Mesenchymal stem cell (in vitro differentiated cells and primary cell): ENCODE data around the gene FXYD7.

ENCODE experiments used
- DNase-seq: peaks from one replicate; pipeline ENCODE4 v3.0.0-alpha.2; 2013
- H2AFZ ChIP-seq: one replicate; pipeline ENCODE4 v1.6.1; 2013; ENCODE audit warnings: low read depth, mild to moderate bottlenecking, control low read depth, inconsistent platforms, low read length, moderate library complexity
- H2AK5ac ChIP-seq: 2 replicates; pipeline ENCODE4 v1.6.1; 2013; ENCODE audit warnings: low read length, moderate library complexity, mild to moderate bottlenecking, inconsistent platforms; ENCODE audit not compliant: severe bottlenecking
- H2BK120ac ChIP-seq: one replicate; pipeline ENCODE4 v1.6.1; 2013; ENCODE audit warnings: low read depth, mild to moderate bottlenecking, inconsistent platforms, low read length, moderate library complexity
- H2BK12ac ChIP-seq, 2 experiments: one replicate each; pipeline ENCODE4 v1.6.1; 2013; ENCODE audit warnings: inconsistent platforms in 2 of 2, low read length in 2 of 2, mild to moderate bottlenecking in 2 of 2, moderate library complexity in 2 of 2, control low read depth in 1 of 2
- H2BK15ac ChIP-seq: one replicate; pipeline ENCODE4 v1.6.1; 2013; ENCODE audit warnings: mild to moderate bottlenecking, low read depth, inconsistent platforms; ENCODE audit not compliant: poor library complexity, severe bottlenecking
- H2BK5ac ChIP-seq: 2 replicates; pipeline ENCODE4 v1.6.1; 2013; ENCODE audit warnings: low read depth, mild to moderate bottlenecking, low read length, control low read depth, inconsistent platforms; ENCODE audit not compliant: poor library complexity, severe bottlenecking
- H3K14ac ChIP-seq, 2 experiments: one replicate each; pipeline ENCODE4 v1.6.1; 2013; ENCODE audit warnings: inconsistent platforms in 2 of 2, low read length in 2 of 2, control low read depth in 1 of 2, mild to moderate bottlenecking in 1 of 2, moderate library complexity in 1 of 2
- H3K18ac ChIP-seq, 2 experiments: one replicate each; pipeline ENCODE4 v1.6.1; 2013; ENCODE audit warnings: inconsistent platforms in 2 of 2, low read length in 2 of 2, control low read depth in 1 of 2, low read depth in 1 of 2, mild to moderate bottlenecking in 1 of 2
- H3K23ac ChIP-seq, 2 experiments: one replicate each; pipeline ENCODE4 v1.6.1; 2013; ENCODE audit warnings: inconsistent platforms in 2 of 2, low read length in 2 of 2, mild to moderate bottlenecking in 2 of 2, moderate library complexity in 2 of 2, control low read depth in 1 of 2
- H3K27ac ChIP-seq: 2 replicates; pipeline ENCODE4 v1.5.1; 2013; ENCODE audit warnings: mild to moderate bottlenecking, moderate library complexity, low read length, control low read depth, inconsistent platforms; ENCODE audit not compliant: poor library complexity, severe bottlenecking
- H3K27me3 ChIP-seq, 2 experiments: 2 replicates each; pipeline versions ENCODE4 v1.6.1 to v1.7.0; 2013; ENCODE audit warnings: low read length in 2 of 2, mild to moderate bottlenecking in 2 of 2, moderate library complexity in 2 of 2, control low read depth in 1 of 2, inconsistent platforms in 1 of 2; ENCODE audit not compliant: control insufficient read depth in 1 of 2, insufficient read depth in 1 of 2
- H3K36me3 ChIP-seq, 2 experiments: 2 replicates each; pipeline versions ENCODE4 v1.6.1 to v1.7.0; 2013; ENCODE audit warnings: low read length in 2 of 2, control low read depth in 1 of 2, inconsistent platforms in 1 of 2, low read depth in 1 of 2, mild to moderate bottlenecking in 1 of 2; ENCODE audit not compliant: insufficient read depth in 2 of 2, control insufficient read depth in 1 of 2
- H3K4ac ChIP-seq, 2 experiments: one replicate each; pipeline ENCODE4 v1.6.1; 2013; ENCODE audit warnings: inconsistent platforms in 2 of 2, low read length in 2 of 2, mild to moderate bottlenecking in 2 of 2, moderate library complexity in 2 of 2, control low read depth in 1 of 2, low read depth in 1 of 2
- H3K4me1 ChIP-seq: 2 replicates; pipeline ENCODE4 v1.6.1; 2013; ENCODE audit warnings: low read depth, low read length, control low read depth; ENCODE audit not compliant: control insufficient read depth, insufficient read depth
- H3K4me2 ChIP-seq: 2 replicates; pipeline ENCODE4 v1.6.1; 2013; ENCODE audit warnings: low read length, mild to moderate bottlenecking, inconsistent platforms; ENCODE audit not compliant: poor library complexity, severe bottlenecking
- H3K4me3 ChIP-seq, 2 experiments: 2 replicates each; pipeline versions ENCODE4 v1.5.1 to v1.7.0; 2013; ENCODE audit warnings: low read length in 2 of 2, mild to moderate bottlenecking in 2 of 2, control low read depth in 1 of 2, low read depth in 1 of 2; ENCODE audit not compliant: insufficient read depth in 1 of 2
- H3K79me1 ChIP-seq: replicated peaks from 2 replicates; pipeline ENCODE4 v1.6.1; 2013; ENCODE audit warnings: mild to moderate bottlenecking, control low read depth, low read length, inconsistent platforms; ENCODE audit not compliant: poor library complexity, severe bottlenecking
- H3K9ac ChIP-seq: 2 replicates; pipeline ENCODE4 v1.7.0; 2013; ENCODE audit warnings: mild to moderate bottlenecking, low read length, moderate library complexity
- H3K9me3 ChIP-seq: 2 replicates; pipeline ENCODE4 v1.7.0; 2013; ENCODE audit warnings: mild to moderate bottlenecking, low read length; ENCODE audit not compliant: control insufficient read depth
- H4K8ac ChIP-seq: one replicate; pipeline ENCODE4 v1.6.1; 2013; ENCODE audit warnings: inconsistent platforms, mild to moderate bottlenecking, low read length, moderate library complexity
- H4K91ac ChIP-seq: one replicate; pipeline ENCODE4 v1.6.1; 2013; ENCODE audit warnings: mild to moderate bottlenecking, low read length, inconsistent platforms
- WGBS: methylation state at CpG from one replicate; pipeline ENCODE4 v1.1.7; 2013; ENCODE audit warnings: mixed read lengths; 5-methylcytosine and 5-hydroxymethylcytosine counted together

Gene FXYD7

DNA sequence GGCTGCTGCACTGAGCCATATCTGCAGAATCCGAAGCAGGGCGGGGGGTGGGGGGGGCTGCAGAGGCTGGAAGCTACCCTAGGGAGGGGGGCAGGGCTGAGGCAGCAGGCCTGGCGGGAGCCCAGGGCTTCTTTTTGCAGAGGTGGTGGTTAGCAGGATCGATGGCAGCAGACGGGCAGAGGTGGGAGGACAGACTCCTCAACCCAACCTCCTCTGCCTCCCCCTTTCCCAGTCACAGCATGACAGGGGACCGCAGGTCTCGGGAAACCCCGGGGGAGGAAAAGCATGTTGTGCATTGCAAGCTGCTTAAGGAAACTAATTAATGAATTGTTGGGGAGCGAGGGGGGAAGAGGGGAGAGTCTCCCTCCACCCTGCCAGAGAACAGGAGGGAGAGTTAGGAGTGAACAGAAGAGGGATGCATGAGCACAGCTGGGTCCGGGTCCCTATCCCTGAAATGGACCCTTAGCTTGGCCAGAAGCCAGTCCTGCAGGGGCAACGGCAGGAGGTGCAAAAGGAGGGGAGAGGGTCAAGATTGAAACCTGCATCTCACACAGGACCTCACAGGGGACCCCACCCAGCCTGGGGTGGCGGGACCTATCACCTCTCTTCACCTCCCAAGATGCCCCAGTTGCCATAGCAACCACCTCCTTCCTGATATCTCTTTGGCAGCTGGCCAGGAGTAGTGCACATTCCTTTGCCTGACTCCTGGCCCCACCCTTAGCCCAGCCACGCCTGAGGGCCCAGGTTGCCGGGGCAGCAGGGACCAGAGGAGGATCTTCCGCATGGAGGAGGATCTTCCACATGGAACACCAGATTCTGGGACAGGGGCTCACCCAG lies 1.8 kb downstream of the FXYD7 start:
- H3K4me3 ChIP-seq, result no peak overlapping the region
- no peak overlapping the region for H2BK5ac ChIP-seq
- DNase-seq, result no peak
- no peak overlapping the region for H3K4ac ChIP-seq
- H3K9ac ChIP-seq, result no peak overlapping the region
- H3K9me3 ChIP-seq, result no peaks in the 10 kb centered on the region
- no peak overlapping the region for H2BK120ac ChIP-seq
- H3K23ac ChIP-seq, result no peak overlapping the region
- H3K4me1 ChIP-seq, result peaks cover 34% of the 10 kb centered on the region
- no peak overlapping the region for H2BK12ac ChIP-seq
- H3K79me1 ChIP-seq, result no peaks in the 10 kb centered on the region
- H2AFZ ChIP-seq, result no peak overlapping the region
- H2BK15ac ChIP-seq, result no peak overlapping the region
- 20% methylated on average over 10 of the region's 15 CpGs for WGBS
- H3K36me3 ChIP-seq, result no peaks in the 10 kb centered on the region
- H2AK5ac ChIP-seq, result no peak overlapping the region
- H3K27ac ChIP-seq, result no peak overlapping the region
- H3K27me3 ChIP-seq, result peaks cover 4 to 42% of the 10 kb centered on the region in 2 experiments
- H4K8ac ChIP-seq, result no peak overlapping the region
- no peak overlapping the region for H3K14ac ChIP-seq
- no peak overlapping the region for H4K91ac ChIP-seq
- no peak overlapping the region for H3K4me2 ChIP-seq
- H3K18ac ChIP-seq, result no peak overlapping the region

DNA sequence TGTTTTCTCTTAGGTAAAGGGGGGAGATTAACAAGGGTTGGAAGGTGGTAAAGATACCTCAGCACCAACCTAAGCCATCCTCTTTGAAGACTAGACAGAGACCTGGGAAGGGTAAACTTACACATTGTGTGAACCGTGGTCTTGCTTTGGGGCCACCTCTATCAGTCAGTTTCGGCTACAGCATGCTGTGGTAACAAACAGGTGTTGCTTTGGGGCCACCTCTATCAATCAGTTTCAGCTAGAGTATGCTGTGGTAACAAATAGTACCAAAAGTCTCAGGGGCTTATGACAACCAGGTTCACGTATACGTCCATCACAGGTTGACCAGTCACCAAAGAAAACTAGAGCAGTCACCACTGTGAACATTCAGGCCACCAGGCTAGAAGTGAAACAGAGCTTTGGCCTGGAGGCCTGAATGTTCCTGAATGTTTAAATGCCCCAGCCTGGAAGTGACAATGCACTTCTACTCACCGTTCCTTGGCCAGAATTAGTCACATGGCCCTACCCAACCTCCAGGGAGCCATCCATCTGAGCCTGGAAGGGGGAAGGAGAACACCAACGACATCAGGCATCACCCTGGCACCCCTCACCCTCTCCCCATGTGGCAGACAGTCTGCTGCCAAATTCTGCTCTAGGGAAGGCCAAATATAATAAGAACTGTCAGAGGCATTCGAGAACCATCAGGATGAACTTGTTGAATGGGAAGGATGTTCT lies 3.8 kb downstream of the FXYD7 start:
- no peaks in the 10 kb centered on the region for H3K79me1 ChIP-seq
- H4K91ac ChIP-seq, result no peak overlapping the region
- peaks cover 26% of the 10 kb centered on the region for H3K4me1 ChIP-seq
- 82% methylated on average over 5 of the region's 7 CpGs for WGBS
- H2BK12ac ChIP-seq, result no peak overlapping the region
- no peaks in the 10 kb centered on the region for H3K9me3 ChIP-seq
- no peak for DNase-seq
- H3K4me3 ChIP-seq, result no peak overlapping the region
- H3K27me3 ChIP-seq, result peaks cover 4 to 34% of the 10 kb centered on the region in 2 experiments
- H3K9ac ChIP-seq, result no peak overlapping the region
- no peak overlapping the region for H2BK5ac ChIP-seq
- H3K23ac ChIP-seq, result no peak overlapping the region
- H3K18ac ChIP-seq, result no peak overlapping the region
- H2BK120ac ChIP-seq, result no peak overlapping the region
- no peak overlapping the region for H2AK5ac ChIP-seq
- H3K4me2 ChIP-seq, result no peak overlapping the region
- H4K8ac ChIP-seq, result no peak overlapping the region
- H2BK15ac ChIP-seq, result no peak overlapping the region
- H3K27ac ChIP-seq, result no peak overlapping the region
- no peaks in the 10 kb centered on the region for H3K36me3 ChIP-seq
- no peak overlapping the region for H2AFZ ChIP-seq
- no peak overlapping the region for H3K4ac ChIP-seq
- H3K14ac ChIP-seq, result no peak overlapping the region

DNA sequence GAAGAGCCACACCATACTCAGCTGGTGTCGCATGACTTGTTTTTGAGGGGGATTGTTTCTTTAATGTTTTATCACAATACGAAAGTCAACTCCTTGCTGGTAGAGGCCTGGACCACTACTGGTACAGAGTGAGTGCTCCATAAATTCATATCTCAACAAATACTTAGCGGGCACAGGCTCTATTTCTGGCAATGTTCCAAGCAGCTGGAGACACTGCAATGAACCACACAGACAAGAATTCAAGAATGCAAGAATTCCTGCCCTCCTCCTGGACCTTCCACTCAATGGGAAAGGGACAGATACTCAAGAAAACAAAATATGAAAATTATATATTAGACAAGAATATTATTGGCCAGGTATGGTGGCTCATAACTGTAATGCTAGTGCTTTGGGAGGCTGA lies 6.4 kb downstream of the FXYD7 start:
- no peak overlapping the region for H3K4ac ChIP-seq
- peak overlapping the region; percentile 38 for H2AK5ac ChIP-seq
- no peaks in the 10 kb centered on the region for H3K79me1 ChIP-seq
- H3K36me3 ChIP-seq, result no peaks in the 10 kb centered on the region
- H3K9me3 ChIP-seq, result no peaks in the 10 kb centered on the region
- H3K4me1 ChIP-seq, result peaks cover 26% of the 10 kb centered on the region
- no peak overlapping the region for H2AFZ ChIP-seq
- DNase-seq, result no peak
- H3K14ac ChIP-seq, result no peak overlapping the region
- H4K91ac ChIP-seq, result no peak overlapping the region
- no peak overlapping the region for H2BK15ac ChIP-seq
- no peak overlapping the region for H3K9ac ChIP-seq
- H4K8ac ChIP-seq, result no peak overlapping the region
- H2BK12ac ChIP-seq, result no peak overlapping the region
- no peak overlapping the region for H3K23ac ChIP-seq
- H3K27me3 ChIP-seq, result peaks cover 0 to 11% of the 10 kb centered on the region in 2 experiments
- no peak overlapping the region for H3K4me3 ChIP-seq
- H2BK120ac ChIP-seq, result no peak overlapping the region
- H2BK5ac ChIP-seq, result no peak overlapping the region
- WGBS, result 88% methylated on average over 2 of the region's 3 CpGs
- H3K18ac ChIP-seq, result no peak overlapping the region
- no peak overlapping the region for H3K4me2 ChIP-seq
- H3K27ac ChIP-seq, result no peak overlapping the region

DNA sequence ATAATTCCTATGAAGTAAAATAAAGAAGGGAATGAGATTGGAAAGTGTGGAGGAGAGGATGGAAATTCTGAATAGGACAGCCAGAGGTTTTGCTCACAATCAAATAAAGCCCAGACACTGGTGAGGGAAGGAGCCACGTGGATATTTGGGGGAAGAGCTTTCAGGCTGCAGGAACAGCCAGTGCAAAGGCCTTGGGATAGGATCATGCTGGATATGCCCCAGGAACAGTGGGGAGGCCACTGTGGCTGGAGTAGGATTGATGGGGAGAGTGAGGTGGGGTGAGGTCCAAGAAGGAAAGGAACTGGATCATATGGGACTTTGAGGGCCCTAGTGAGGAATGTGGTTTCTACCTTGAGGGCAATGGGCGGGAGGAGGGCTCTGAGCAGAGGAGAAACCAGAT lies 7.4 kb downstream of the FXYD7 start:
- peaks cover 0 to under 1% of the 10 kb centered on the region in 2 experiments for H3K27me3 ChIP-seq
- no peak overlapping the region for H3K4me3 ChIP-seq
- no peak overlapping the region for H4K91ac ChIP-seq
- H3K79me1 ChIP-seq, result peaks cover 3% of the 10 kb centered on the region
- H3K27ac ChIP-seq, result no peak overlapping the region
- peaks cover 25% of the 10 kb centered on the region for H3K4me1 ChIP-seq
- no peak overlapping the region for H3K9ac ChIP-seq
- H3K14ac ChIP-seq, result no peak overlapping the region
- no peak overlapping the region for H3K4ac ChIP-seq
- H2BK12ac ChIP-seq, result no peak overlapping the region
- 80% methylated on average over 2 of the region's 2 CpGs for WGBS
- H3K36me3 ChIP-seq, result no peaks in the 10 kb centered on the region
- H2BK5ac ChIP-seq, result no peak overlapping the region
- H2AFZ ChIP-seq, result no peak overlapping the region
- no peak overlapping the region for H3K18ac ChIP-seq
- no peak overlapping the region for H4K8ac ChIP-seq
- H2BK120ac ChIP-seq, result no peak overlapping the region
- no peak overlapping the region for H3K4me2 ChIP-seq
- no peaks in the 10 kb centered on the region for H3K9me3 ChIP-seq
- no peak overlapping the region for H3K23ac ChIP-seq
- H2BK15ac ChIP-seq, result no peak overlapping the region
- DNase-seq, result no peak
- H2AK5ac ChIP-seq, result no peak overlapping the region
